NCI-H2227 treated with DMSO at 0.1 percent for 48 hours (cell line): ENCODE data around the gene RAI14.
"Not testable (repeated sequence)": the region's sequence is repeated elsewhere in the genome, so short reads cannot be mapped to it uniquely, and the experiment has no call there.

Source experiments
- DNase-seq: peaks from one replicate; lab custom pipeline; 2025; lab: John Stamatoyannopoulos, UW

The RAI14 gene

DNA sequence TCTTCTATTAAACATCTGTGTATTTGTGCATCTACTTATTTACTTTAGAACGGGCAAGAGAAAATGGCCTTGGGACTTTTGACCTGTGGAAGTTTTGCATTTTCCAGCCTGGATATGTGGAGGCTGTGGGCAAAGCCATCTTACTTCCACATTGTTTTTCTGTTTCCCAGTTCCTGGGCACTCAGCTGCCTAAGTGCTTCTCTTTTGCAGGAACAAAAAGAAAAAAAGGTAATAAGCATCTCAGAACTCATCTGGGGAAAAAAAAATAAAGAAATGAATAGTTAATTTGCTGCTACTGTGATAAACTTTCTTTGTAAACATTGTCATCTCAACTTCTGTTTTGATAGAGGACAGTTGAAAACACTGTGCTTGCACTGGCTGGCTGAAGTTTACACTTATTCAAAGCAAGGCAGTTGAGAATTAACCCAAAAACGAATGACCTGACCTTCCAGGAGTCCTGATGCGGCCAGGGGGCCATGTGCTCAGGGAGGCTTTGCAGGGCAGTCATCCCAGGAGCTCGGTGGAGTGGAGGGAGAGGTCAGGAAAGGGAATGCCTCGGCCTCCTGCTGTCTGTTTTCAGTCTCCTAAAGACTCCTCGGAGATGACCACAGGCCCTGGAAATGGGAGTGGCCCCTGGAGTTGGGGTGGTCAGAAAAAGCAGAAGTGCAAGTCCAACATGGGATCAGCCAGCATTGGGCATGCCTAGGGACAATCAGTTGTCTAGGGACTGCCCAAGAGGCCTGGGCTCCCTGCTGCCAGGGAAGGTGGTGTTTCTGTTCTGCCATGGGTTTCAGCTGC lies 75.5 kb downstream of the RAI14 start:
- no peak for DNase-seq

GRCh38 chr5:34734326-34734725 lies 78.2 kb downstream of the RAI14 start:
- DNase-seq, result no peak

GRCh38 chr5:34735491-34736426 lies 79.6 kb downstream of the RAI14 start:
- DNase-seq, result no peak

- DNase-seq, result no peak
These were observed 80.5 kb downstream of the RAI14 start for GRCh38 chr5:34736445-34737115.

DNA sequence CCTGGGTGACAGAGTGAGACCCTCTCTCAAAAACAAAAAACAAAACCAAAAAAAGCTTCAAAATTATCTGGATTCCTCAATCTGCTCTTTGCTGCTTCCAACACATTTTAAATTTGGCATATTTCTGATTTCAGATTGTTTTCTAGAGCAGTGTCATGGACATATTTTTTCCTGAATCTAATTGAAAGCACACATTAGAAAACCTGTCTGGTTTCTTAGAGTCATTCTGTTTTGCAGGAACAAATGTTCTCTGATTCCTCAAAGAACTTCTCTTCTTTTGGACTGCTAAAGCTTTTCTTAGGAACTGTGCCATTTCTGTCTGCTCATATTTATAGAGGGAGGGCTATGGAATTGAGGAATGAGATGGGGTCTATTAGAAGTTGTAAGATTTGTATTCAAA lies 81.6 kb downstream of the RAI14 start:
- DNase-seq, result no peak

DNA sequence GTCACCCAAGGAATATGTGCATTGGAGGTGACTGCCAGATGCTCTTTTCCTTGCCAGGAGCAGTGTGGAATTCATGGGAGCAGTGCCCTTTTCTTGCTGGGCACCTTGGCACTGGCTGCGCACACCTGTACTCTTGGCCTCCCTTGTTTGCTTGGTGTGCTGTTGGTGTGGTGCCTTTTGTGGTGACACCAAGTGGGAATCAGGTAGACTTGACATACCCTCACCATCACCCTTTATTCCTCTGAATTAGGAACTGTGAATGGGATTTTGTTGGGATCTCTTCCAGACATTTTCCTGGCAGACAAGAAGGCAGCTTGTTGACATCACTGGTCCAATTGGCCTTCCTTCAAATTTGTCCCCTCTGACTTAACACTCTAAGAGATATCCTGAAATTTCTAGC lies 82.3 kb downstream of the RAI14 start:
- DNase-seq, result no peak

GRCh38 chr5:34740389-34740806 lies 84.3 kb downstream of the RAI14 start:
- no peak for DNase-seq

- DNase-seq, result no peak
These were observed 85.9 kb downstream of the RAI14 start for GRCh38 chr5:34742061-34742460.

DNA sequence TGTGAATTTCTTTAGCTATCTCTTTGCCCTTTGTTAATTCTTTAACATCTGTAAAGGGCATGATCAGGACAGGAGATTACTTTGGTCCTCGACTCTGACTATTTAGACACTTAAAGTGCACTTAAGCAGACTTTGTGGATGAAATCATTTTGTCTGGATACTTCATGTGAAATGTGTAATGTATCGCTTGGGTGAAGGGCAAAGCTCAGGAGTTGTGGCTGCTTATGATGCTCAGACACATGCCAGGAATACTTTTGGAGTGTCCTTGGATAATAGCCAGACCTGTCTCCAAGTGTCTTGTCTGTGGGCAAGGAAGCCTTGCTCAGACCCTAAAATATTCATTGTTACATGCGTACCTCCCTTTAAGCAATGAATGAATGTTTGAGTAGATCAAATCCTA lies 87.8 kb downstream of the RAI14 start:
- DNase-seq, result no peak

DNA sequence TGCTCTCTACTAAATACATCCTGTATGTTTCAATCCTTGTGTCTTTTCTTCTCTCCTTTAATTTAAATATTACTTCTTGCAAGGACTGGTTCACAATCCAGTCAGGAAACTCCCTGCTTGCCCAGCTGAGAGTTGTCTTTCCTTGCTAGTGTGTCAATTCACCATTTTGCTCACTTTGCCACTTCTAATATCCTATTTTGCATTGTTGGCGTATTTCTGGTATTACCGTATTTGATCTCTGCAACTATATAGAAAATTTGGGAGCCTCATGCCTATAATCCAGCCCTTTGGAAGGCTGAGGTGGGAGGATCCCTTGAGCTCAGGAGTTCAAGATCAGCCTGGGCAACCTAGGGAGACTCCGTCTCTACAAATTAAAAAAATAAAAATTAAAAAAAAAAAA lies 92.3 kb downstream of the RAI14 start:
- no peak for DNase-seq

- DNase-seq, result no peak
These were observed 93.3 kb downstream of the RAI14 start for GRCh38 chr5:34749431-34749873.

- no peak for DNase-seq
These were observed 94.1 kb downstream of the RAI14 start for GRCh38 chr5:34750206-34750605.

- no peak for DNase-seq
These were observed 95.9 kb downstream of the RAI14 start for GRCh38 chr5:34751807-34752736.

- not testable (repeated sequence) for DNase-seq
These were observed 97.1 kb downstream of the RAI14 start for GRCh38 chr5:34753236-34753635.

DNA sequence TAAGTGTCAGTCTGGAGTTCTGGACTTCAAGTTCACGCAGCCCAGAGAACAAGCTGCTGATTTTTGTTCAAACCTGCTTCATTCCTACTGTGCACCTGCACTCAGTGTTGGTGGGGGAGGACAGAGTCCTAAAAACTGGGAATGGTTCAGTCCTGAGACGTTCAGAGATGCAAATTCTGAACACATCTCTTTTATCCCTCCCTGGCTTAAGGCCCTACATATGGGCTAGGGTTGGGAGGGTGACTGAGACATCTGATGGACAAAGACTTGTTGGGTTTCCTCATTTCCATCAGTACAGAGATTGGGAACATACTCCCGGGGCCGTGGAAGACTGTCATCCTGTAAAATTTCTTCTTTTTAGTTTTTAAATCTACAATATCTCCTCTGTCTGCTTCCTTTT lies 99.8 kb downstream of the RAI14 start:
- DNase-seq, result no peak

- DNase-seq, result no peak
These were observed 100.9 kb downstream of the RAI14 start for GRCh38 chr5:34756781-34757624.

DNA sequence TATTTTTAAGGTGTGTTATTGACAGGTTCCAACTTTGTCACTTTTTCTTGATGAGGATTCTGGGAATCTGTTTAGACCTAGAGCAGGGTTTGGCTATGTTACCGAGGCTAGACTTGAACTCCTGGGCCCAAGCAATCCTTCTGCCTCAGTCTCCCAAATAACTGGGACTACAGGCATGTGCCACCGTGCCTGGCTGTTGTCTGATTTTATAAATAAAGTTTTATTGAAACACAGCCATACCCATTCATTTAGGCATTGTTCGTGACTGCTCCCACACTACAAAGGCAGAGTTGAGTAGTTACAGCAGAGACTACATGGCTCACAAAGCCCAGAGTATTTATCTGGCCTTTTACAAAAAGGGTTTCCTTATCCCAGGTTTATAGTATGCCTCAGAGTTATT lies 102.4 kb downstream of the RAI14 start:
- DNase-seq, result no peak

DNA sequence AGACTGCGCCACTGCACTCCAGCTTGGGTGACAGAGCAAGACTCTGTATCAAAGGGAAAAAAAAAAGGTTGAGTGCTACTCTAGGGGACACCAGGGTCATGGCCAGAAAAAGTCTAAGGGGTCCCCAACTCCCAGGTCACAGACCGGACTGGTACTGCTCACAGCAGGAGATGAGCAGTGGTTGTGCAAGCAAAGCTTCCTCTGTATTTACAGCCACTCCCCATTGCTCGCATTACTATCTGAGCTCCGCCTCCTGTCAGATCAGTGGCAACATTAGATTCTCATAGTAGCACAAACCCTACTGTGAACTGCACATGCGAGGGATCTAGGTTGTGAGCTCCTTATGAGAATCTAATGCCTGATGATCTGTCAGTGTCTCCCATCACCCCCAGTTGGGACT lies 103.1 kb downstream of the RAI14 start:
- not testable (repeated sequence) for DNase-seq

- no peak for DNase-seq
These were observed 109.5 kb downstream of the RAI14 start for GRCh38 chr5:34765662-34766061.

DNA sequence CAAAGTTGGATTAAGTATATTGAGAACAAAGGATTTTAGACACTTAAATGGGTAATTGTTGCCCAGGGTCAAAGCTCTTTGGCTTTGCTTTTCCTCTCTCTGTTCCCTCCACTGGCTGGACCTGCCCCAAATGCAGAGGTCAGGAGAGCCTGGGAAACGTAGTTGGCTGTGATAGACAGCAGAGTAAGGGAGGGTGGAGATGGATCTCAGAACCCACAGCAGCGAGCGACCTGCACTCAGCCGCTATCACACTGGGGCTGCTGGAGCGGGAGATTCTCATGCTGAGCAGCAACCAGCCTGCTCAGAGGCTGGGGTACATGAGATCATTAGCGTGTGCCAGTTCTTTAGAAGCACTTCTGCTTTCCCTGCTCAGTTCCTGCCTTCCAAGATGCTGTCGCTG lies 111.1 kb downstream of the RAI14 start:
- no peak for DNase-seq
